HepG2 (cell line): ENCODE data around the gene PTPRC. TPM values are rescaled to one million over a fixed set of nuclear protein-coding genes. Genes with fewer than 3 reads are reported as not detected.

Source experiments
- ATAC-seq: fragments of 200-7000 bp; cut with Tn5 transposase; 3 replicates; pipeline ENCODE4 v1.9.1; 2020; ENCODE audit warnings: mild to moderate bottlenecking, moderate library complexity
- BruUV-seq: library from RNA; stranded (reverse); fragments of 400-500 nt; replicated peaks from 2 replicates; lab custom pipeline; 2021; lab: Mats Ljungman, UMichigan
- CTCF ChIA-PET: fragments of 300-600 bp; formaldehyde crosslinking; extraction: SDS; loops from one replicate; lab custom pipeline; 2021; ENCODE audit warnings: low total read pairs, inconsistent platforms, low intra/inter-chr PET ratio; lab: Yijun Ruan, JAX
- POLR2A ChIA-PET: fragments of 350-600 bp; sonication (Branson Sonifier 250); formaldehyde crosslinking; loops from one replicate; lab custom pipeline; 2020; ENCODE audit warnings: antibody characterized with exemption, inconsistent platforms; lab: Yijun Ruan, JAX
- DNase-seq: peaks from one replicate; pipeline ENCODE4 v3.0.0-alpha.2; 2015; ENCODE audit warnings: low spot score
- FAIRE-seq: peaks from 3 replicates; lab custom pipeline; 2011; peaks lifted over from hg19 to GRCh38; lab: Jason Lieb, UNC
- H2AFZ ChIP-seq: one replicate; pipeline ENCODE4 v1.6.1; 2011; ENCODE audit warnings: low read length, inconsistent platforms
- H3K27ac ChIP-seq: fragments of 300-600 bp; 3 replicates; pipeline ENCODE4 v1.8.0; 2011; ENCODE audit warnings: mixed run types, mild to moderate bottlenecking, mixed read lengths, low read length, inconsistent platforms; ENCODE audit not compliant: insufficient read depth; ENCODE audit errors: extremely low read length
- H3K27me3 ChIP-seq, 2 experiments: fragments of 200-600 bp in 1 of 2; 2 replicates in 1 of 2; 3 replicates in 1 of 2; pipeline versions ENCODE4 v1.6.0 to v1.8.0; 2011; ENCODE audit warnings: low read length in 2 of 2, mild to moderate bottlenecking in 2 of 2, moderate library complexity in 2 of 2, inconsistent platforms in 1 of 2; ENCODE audit not compliant: insufficient read depth in 2 of 2, control insufficient read depth in 1 of 2
- H3K36me3 ChIP-seq, 2 experiments: fragments of 200-600 bp in 1 of 2; replicated peaks in 1 of 2; 2 replicates in 1 of 2; 3 replicates in 1 of 2; pipeline versions ENCODE4 v1.5.1 to v1.8.0; 2011; ENCODE audit warnings: low read length in 2 of 2, inconsistent platforms in 1 of 2; ENCODE audit not compliant: insufficient read depth in 2 of 2, control insufficient read depth in 1 of 2
- H3K4me1 ChIP-seq: 2 replicates; pipeline ENCODE4 v1.5.1; 2012; ENCODE audit warnings: low read length, inconsistent platforms; ENCODE audit not compliant: insufficient read depth
- H3K4me2 ChIP-seq: 2 replicates; pipeline ENCODE4 v1.6.0; 2011; ENCODE audit warnings: low read depth, low read length, inconsistent platforms
- H3K4me3 ChIP-seq, 3 experiments: fragments of 200-600 bp in 1 of 3; sonication (generic), shearing (Covaris generic) in 1 of 3; replicated peaks in 1 of 3; 2 replicates each; pipeline ENCODE4 v1.5.1; 2011 to 2016; ENCODE audit warnings: low read length in 3 of 3, inconsistent platforms in 2 of 3, low read depth in 2 of 3, mild to moderate bottlenecking in 2 of 3, control low read depth in 1 of 3, mixed read lengths in 1 of 3; ENCODE audit not compliant: insufficient read depth in 1 of 3
- H3K79me2 ChIP-seq: one replicate; pipeline ENCODE4 v1.6.1; 2011; ENCODE audit warnings: low read length, inconsistent platforms; ENCODE audit not compliant: insufficient read depth
- H3K9ac ChIP-seq: 2 replicates; pipeline ENCODE4 v1.6.0; 2011; ENCODE audit warnings: mild to moderate bottlenecking, low read depth, low read length, inconsistent platforms; ENCODE audit not compliant: insufficient read depth
- H3K9me3 ChIP-seq: 2 replicates; pipeline ENCODE4 v1.5.1; 2012; ENCODE audit warnings: mild to moderate bottlenecking, low read length
- H4K20me1 ChIP-seq: 2 replicates; pipeline ENCODE4 v1.6.0; 2011; ENCODE audit warnings: inconsistent platforms, mild to moderate bottlenecking, low read length, moderate library complexity; ENCODE audit not compliant: insufficient read depth
- CHCHD3 ChIP-seq: sonication (generic); formaldehyde crosslinking; IDR thresholded peaks from 2 replicates; pipeline ENCODE4 v1.8.0; 2022; ENCODE audit warnings: mild to moderate bottlenecking, missing genetic modification reagents, moderate library complexity
- EP300 ChIP-seq, 3 experiments: sonication (generic) in 1 of 3; formaldehyde crosslinking in 1 of 3; IDR thresholded peaks; 2 replicates each; pipeline versions ENCODE4 v1.5.1 to v1.6.1; 2011 to 2020; ENCODE audit warnings: low read depth in 2 of 3, low read length in 2 of 3, borderline replicate concordance in 1 of 3, improper control_type of control experiment in 1 of 3, mild to moderate bottlenecking in 1 of 3, missing genetic modification reagents in 1 of 3, moderate library complexity in 1 of 3
- GLI4 ChIP-seq: sonication (generic); formaldehyde crosslinking; IDR thresholded peaks from 2 replicates; pipeline ENCODE4 v1.5.1; 2020; ENCODE audit warnings: missing genetic modification reagents, mild to moderate bottlenecking, moderate library complexity, borderline replicate concordance
- JDP2 ChIP-seq: sonication (generic); formaldehyde crosslinking; IDR thresholded peaks from 2 replicates; pipeline ENCODE4 v1.8.1; 2022; ENCODE audit warnings: missing genetic modification reagents, borderline replicate concordance
- NFE2L2 ChIP-seq: fragments of 150-350 bp; IDR thresholded peaks from 2 replicates; pipeline ENCODE4 v1.6.1; 2014; ENCODE audit warnings: low read length
- SP2 ChIP-seq: sonication (generic); formaldehyde crosslinking; IDR thresholded peaks from 2 replicates; pipeline ENCODE4 v1.5.1; 2020; ENCODE audit warnings: mild to moderate bottlenecking, missing genetic modification reagents
- SP5 ChIP-seq: IDR thresholded peaks from 2 replicates; pipeline ENCODE4 v1.6.1; 2016; ENCODE audit warnings: low read depth, borderline replicate concordance
- SRSF1 ChIP-seq: fragments of 200-400 bp; formaldehyde crosslinking; optimal IDR thresholded peaks from 2 replicates; pipeline ENCODE3; 2017; ENCODE audit warnings: mild to moderate bottlenecking, low read depth, low read length, moderate library complexity
- XBP1 ChIP-seq: sonication (generic); formaldehyde crosslinking; IDR thresholded peaks from 2 replicates; pipeline ENCODE4 v1.5.0; 2020; ENCODE audit warnings: missing genetic modification reagents
- ZNF430 ChIP-seq: sonication (generic); formaldehyde crosslinking; IDR thresholded peaks from 2 replicates; pipeline ENCODE4 v1.9.0; 2021; ENCODE audit warnings: mild to moderate bottlenecking, missing genetic modification reagents
- ZNF816 ChIP-seq: sonication (generic); formaldehyde crosslinking; IDR thresholded peaks from 2 replicates; pipeline ENCODE4 v1.8.0; 2022; ENCODE audit warnings: missing genetic modification reagents, mild to moderate bottlenecking, borderline replicate concordance
- WGBS: methylation state at CpG from one replicate; pipeline ENCODE4 v1.1.6; 2017; ENCODE audit warnings: low lambda C conversion rate; 5-methylcytosine and 5-hydroxymethylcytosine counted together
- in situ Hi-C: cut with HindIII; loops from 2 replicates; pipeline ENCODE4 v1.10.0; 2017; ENCODE audit warnings: low pct_unique_long_range_greater_than_20kb; ENCODE audit not compliant: extremely low pct_ligation_motif_present
- intact Hi-C: fragments of 100-400 bp; cut with micrococcal nuclease; formaldehyde crosslinking; loops from one replicate; pipeline ENCODE4 v1.10.0; 2022; ENCODE audit not compliant: unreplicated experiment
- polyA plus RNA-seq, 8 experiments: library from polyadenylated mRNA; depleted of rRNA in 3 of 8; stranded (reverse) in 7 of 8; unstranded in 1 of 8; fragments of >200 nt; fragmentation: Illumina TruSeq in 4 of 8; extraction: Trizol in 4 of 8; gene quantifications; 2 replicates each; pipeline versions ENCODE4 v1.2.1 to v1.2.3, GENCODE V29; 2011 to 2016; ENCODE audit warnings: low read depth in 4 of 8, missing spikeins in 1 of 8, mixed read lengths in 1 of 8; ENCODE audit not compliant: insufficient read depth in 1 of 8
- total RNA-seq, 5 experiments: library from RNA; depleted of rRNA; stranded (reverse); fragments of >200 nt; fragmentation: Illumina TruSeq; extraction: Trizol; gene quantifications; 2 replicates each; pipeline ENCODE4 v1.2.3, GENCODE V29; 2016; ENCODE audit warnings: low read depth in 1 of 5
- TF ChIP-seq, protein P1 (sequence below): sonication (generic); formaldehyde crosslinking; IDR thresholded peaks from 2 replicates; pipeline ENCODE4 v1.4.0; 2020; ENCODE audit warnings: missing genetic modification reagents

The PTPRC gene
- total and polyA plus RNA-seq, 2 of the 13 experiments (the other 11 are each of a cell fraction or from before 2014, with no cell fraction given): not detected

- no peak overlapping the region for H2AFZ ChIP-seq
- ATAC-seq (no peak), FAIRE-seq (no peak), DNase-seq (no peak)
- ChIA-PET POLR2A (no interaction called here), CTCF (no interaction called here)
- TF ChIP-seq CHCHD3 (CRISPR knock-in tag) (no peak), SP2 (no peak), SP5 (CRISPR knock-in tag) (no peak), GLI4 (CRISPR knock-in tag) (no peak)
- TF ChIP-seq, protein P1, sequence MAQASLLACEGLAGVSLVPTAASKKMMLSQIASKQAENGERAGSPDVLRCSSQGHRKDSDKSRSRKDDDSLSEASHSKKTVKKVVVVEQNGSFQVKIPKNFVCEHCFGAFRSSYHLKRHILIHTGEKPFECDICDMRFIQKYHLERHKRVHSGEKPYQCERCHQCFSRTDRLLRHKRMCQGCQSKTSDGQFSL: no peak
- H3K4me3 ChIP-seq: no peak overlapping the region
- no peaks in the 10 kb centered on the region for H3K79me2 ChIP-seq
- no peaks in the 10 kb centered on the region for H3K36me3 ChIP-seq
- H4K20me1 ChIP-seq: no peaks in the 10 kb centered on the region
- intact Hi-C loops (no loop called here), in situ Hi-C loops (loop anchor here (25.0 kb wide), 1 partner anchor 606 kb away; no protein-coding TSS in a partner anchor)
- H3K9me3 ChIP-seq: no peaks in the 10 kb centered on the region
- no peak overlapping the region for H3K27ac ChIP-seq
- no peaks in the 10 kb centered on the region for H3K4me1 ChIP-seq
- H3K4me2 ChIP-seq: no peak overlapping the region
- no peak overlapping the region for H3K9ac ChIP-seq
- no peaks in the 10 kb centered on the region for H3K27me3 ChIP-seq
- no TSS peak for BruUV-seq
Observed at GRCh38 chr1:198693321-198693720, 54.5 kb downstream of the PTPRC start.

DNA sequence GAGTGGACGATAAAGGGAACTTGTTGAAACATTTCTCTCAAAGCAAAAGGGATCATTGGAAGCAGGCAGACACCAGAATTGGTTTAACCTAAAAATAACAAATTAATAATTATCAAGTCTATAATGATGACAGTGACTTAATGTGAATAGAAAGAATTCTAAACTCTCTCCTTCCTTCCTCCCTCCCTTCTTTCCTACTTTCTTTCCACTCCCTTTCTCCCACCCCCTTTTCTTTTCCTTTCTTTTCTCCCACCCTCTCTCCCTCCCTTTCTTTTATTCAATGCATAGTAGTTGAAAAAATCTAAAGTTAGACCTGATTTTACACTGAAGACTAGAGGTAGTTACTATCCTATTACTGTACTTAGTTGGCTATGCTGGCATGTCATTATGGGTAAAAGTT lies 55.7 kb downstream of the PTPRC start:
- no peaks in the 10 kb centered on the region for H4K20me1 ChIP-seq
- H3K4me3 ChIP-seq: no peak overlapping the region
- no peak for FAIRE-seq
- intact Hi-C loops (no loop called here), in situ Hi-C loops (loop anchor here (25.0 kb wide), 1 partner anchor 607 kb away; no protein-coding TSS in a partner anchor)
- TF ChIP-seq JDP2 (CRISPR knock-in tag): no peak
- no peak for TF ChIP-seq ZNF430 (CRISPR knock-in tag)
- no peak for TF ChIP-seq XBP1 (CRISPR knock-in tag)
- TF ChIP-seq EP300 (IDR thresholded peaks at IDR 0.05; ENCODE audit: low read depth in 2 of 2, low read length in 2 of 2): no peak
- no peak for TF ChIP-seq EP300 (CRISPR knock-in tag; IDR thresholded peaks at IDR 0.05; ENCODE audit: borderline replicate concordance)
- TF ChIP-seq SRSF1: no peak
- TF ChIP-seq NFE2L2: no peak
- no peak for TF ChIP-seq ZNF816 (CRISPR knock-in tag)
- no peak for ATAC-seq
- no peaks in the 10 kb centered on the region for H3K27me3 ChIP-seq
- no peaks in the 10 kb centered on the region for H3K79me2 ChIP-seq
- 5% methylated on average over 1 of the region's 1 CpG for WGBS
- H3K4me1 ChIP-seq: no peaks in the 10 kb centered on the region
- H2AFZ ChIP-seq: no peak overlapping the region
- no peaks in the 10 kb centered on the region for H3K9me3 ChIP-seq
- no peak overlapping the region for H3K4me2 ChIP-seq
- no peaks in the 10 kb centered on the region for H3K36me3 ChIP-seq
- H3K9ac ChIP-seq: no peak overlapping the region
- no TSS peak for BruUV-seq
- POLR2A ChIA-PET: no interaction called here
- H3K27ac ChIP-seq: no peak overlapping the region
- DNase-seq: no peak
- CTCF ChIA-PET: no interaction called here
